B cell (primary cell): ENCODE measurements around the gene KTN1. TPM values are rescaled to one million over a fixed set of nuclear protein-coding genes. Genes with fewer than 3 reads are reported as not detected.

ENCODE experiments used
- ATAC-seq: fragments of 200-7000 bp; cut with Tn5 transposase; one replicate; pipeline ENCODE4 v1.10.0; 2021; ENCODE audit warnings: low read depth, mild to moderate bottlenecking, moderate number of reproducible peaks, moderate library complexity
- CTCF ChIA-PET: fragments of 350-600 bp; sonication (Branson Sonifier 250); formaldehyde crosslinking; loops from one replicate; lab custom pipeline; 2021; ENCODE audit warnings: antibody characterized with exemption, inconsistent platforms; lab: Charles Lee
- POLR2A ChIA-PET: fragments of 350-600 bp; sonication (Branson Sonifier 250); formaldehyde crosslinking; loops from one replicate; lab custom pipeline; 2021; ENCODE audit warnings: antibody characterized with exemption; lab: Charles Lee
- DNase-seq: peaks from one replicate; pipeline ENCODE4 v3.0.0; 2013
- H2AFZ ChIP-seq: 2 replicates; pipeline ENCODE4 v1.6.1; 2012; ENCODE audit warnings: mild to moderate bottlenecking, low read depth, low read length; ENCODE audit not compliant: insufficient read depth, poor library complexity, severe bottlenecking
- H3K27ac ChIP-seq, 2 donors: 1 replicate in 1 of 2; 2 replicates in 1 of 2; pipeline ENCODE4 v1.5.1; 2012 to 2013; ENCODE audit warnings: low read length in 2 of 2, mild to moderate bottlenecking in 2 of 2, moderate library complexity in 1 of 2
- H3K27me3 ChIP-seq, 4 experiments: fragments of 200-600 bp in 1 of 4; sonication (generic) in 1 of 4; replicated peaks in 1 of 4; 1 replicate in 2 of 4; 2 replicates in 2 of 4; pipeline versions ENCODE4 v1.6.1 to v1.7.0; 2013 to 2016; ENCODE audit warnings: low read length in 3 of 4, mild to moderate bottlenecking in 2 of 4, mixed read lengths in 1 of 4, moderate library complexity in 1 of 4; ENCODE audit not compliant: insufficient read depth in 4 of 4, control insufficient read depth in 3 of 4; ENCODE audit errors: control extremely low read depth in 1 of 4
- H3K36me3 ChIP-seq, 2 experiments: replicated peaks in 1 of 2; 1 replicate in 1 of 2; 2 replicates in 1 of 2; pipeline versions ENCODE4 v1.6.1 to v1.7.1; 2013; ENCODE audit warnings: low read length in 1 of 2; ENCODE audit not compliant: insufficient read depth in 2 of 2, control insufficient read depth in 1 of 2; ENCODE audit errors: control extremely low read depth in 1 of 2, extremely low read depth in 1 of 2
- H3K4me1 ChIP-seq, 2 donors: fragments of 200-600 bp in 1 of 2; sonication (generic) in 1 of 2; 1 replicate in 1 of 2; 2 replicates in 1 of 2; pipeline versions ENCODE4 v1.5.1 to v1.6.1; 2013 to 2017; ENCODE audit warnings: low read length in 2 of 2; ENCODE audit not compliant: control insufficient read depth in 2 of 2, insufficient read depth in 2 of 2
- H3K4me2 ChIP-seq: replicated peaks from 2 replicates; pipeline ENCODE3; 2012; ENCODE audit warnings: mild to moderate bottlenecking, low read depth, low read length; ENCODE audit not compliant: poor library complexity, severe bottlenecking
- H3K4me3 ChIP-seq, 5 experiments: fragments of 200-600 bp in 1 of 5; sonication (generic) in 1 of 5; 1 replicate in 3 of 5; 2 replicates in 2 of 5; pipeline versions ENCODE4 v1.5.1 to v1.7.0; 2011 to 2016; ENCODE audit warnings: low read length in 4 of 5, mild to moderate bottlenecking in 4 of 5, low read depth in 2 of 5, control low read depth in 1 of 5, moderate library complexity in 1 of 5; ENCODE audit not compliant: insufficient read depth in 1 of 5; ENCODE audit errors: control extremely low read depth in 1 of 5, extremely low read depth in 1 of 5
- H3K79me2 ChIP-seq: fragments of 200-600 bp; sonication (generic); one replicate; pipeline ENCODE4 v1.6.0; 2016; ENCODE audit warnings: low read length; ENCODE audit not compliant: control insufficient read depth, insufficient read depth
- H3K9ac ChIP-seq: fragments of 200-600 bp; sonication (generic); 2 replicates; pipeline ENCODE4 v1.6.1; 2017; ENCODE audit warnings: mild to moderate bottlenecking, low read length, moderate library complexity
- H3K9me3 ChIP-seq, 3 donors: one replicate each; pipeline versions ENCODE4 v1.6.1 to v1.7.1; 2013; ENCODE audit warnings: low read length in 2 of 3; ENCODE audit not compliant: control insufficient read depth in 2 of 3, insufficient read depth in 1 of 3; ENCODE audit errors: control extremely low read depth in 1 of 3
- H4K20me1 ChIP-seq: 2 replicates; pipeline ENCODE4 v1.6.0; 2012; ENCODE audit warnings: mild to moderate bottlenecking, low read length; ENCODE audit not compliant: insufficient read depth, control insufficient read depth, poor library complexity, severe bottlenecking
- H3K27ac Mint-ChIP-seq: one replicate; pipeline ENCODE4 v1.8.0; 2021; ENCODE audit warnings: mixed read lengths
- H3K27me3 Mint-ChIP-seq: one replicate; pipeline ENCODE4 v1.8.0; 2021; ENCODE audit warnings: mixed read lengths
- H3K4me1 Mint-ChIP-seq: one replicate; pipeline ENCODE4 v1.8.0; 2021; ENCODE audit warnings: mixed read lengths
- H3K4me3 Mint-ChIP-seq: one replicate; pipeline ENCODE4 v1.8.0; 2021; ENCODE audit warnings: mixed read lengths
- H3K9me3 Mint-ChIP-seq: one replicate; pipeline ENCODE4 v1.8.0; 2022; ENCODE audit warnings: mixed read lengths; ENCODE audit not compliant: insufficient read depth
- CTCF ChIP-seq: fragments of 200-600 bp; IDR thresholded peaks from one replicate; pipeline ENCODE4 v1.8.0; 2022; ENCODE audit warnings: antibody characterized with exemption, mild to moderate bottlenecking
- EZH2 ChIP-seq: IDR thresholded peaks from 2 replicates; pipeline ENCODE4 v1.6.1; 2012; ENCODE audit warnings: borderline replicate concordance, low read depth, mild to moderate bottlenecking, moderate library complexity, low read length; ENCODE audit not compliant: insufficient read depth, poor library complexity, severe bottlenecking
- WGBS: methylation state at CpG from one replicate; pipeline ENCODE4 v1.1.5; 2013; ENCODE audit warnings: missing lambda C conversion rate; ENCODE audit not compliant: insufficient coverage; 5-methylcytosine and 5-hydroxymethylcytosine counted together
- intact Hi-C: fragments of 100-400 bp; cut with micrococcal nuclease; formaldehyde crosslinking; loops from one replicate; pipeline ENCODE4 v1.10.0; 2022
- polyA plus RNA-seq: library from polyadenylated mRNA; depleted of rRNA; stranded (reverse); fragments of >200 nt; gene quantifications from 2 replicates; pipeline ENCODE4 v1.2.3, GENCODE V29; 2012
- total RNA-seq, 2 donors: library from RNA; stranded (reverse); fragments of 120-200 nt in 1 of 2; gene quantifications; 1 replicate in 1 of 2; 2 replicates in 1 of 2; pipeline versions ENCODE4 v1.2.3 to v1.2.4, GENCODE V29; 2013 to 2022

KTN1 gene
- total and polyA plus RNA-seq, 2 donors (not counting 1 experiment from before 2014, with no cell fraction given), result 25.8 to 123 TPM

DNA sequence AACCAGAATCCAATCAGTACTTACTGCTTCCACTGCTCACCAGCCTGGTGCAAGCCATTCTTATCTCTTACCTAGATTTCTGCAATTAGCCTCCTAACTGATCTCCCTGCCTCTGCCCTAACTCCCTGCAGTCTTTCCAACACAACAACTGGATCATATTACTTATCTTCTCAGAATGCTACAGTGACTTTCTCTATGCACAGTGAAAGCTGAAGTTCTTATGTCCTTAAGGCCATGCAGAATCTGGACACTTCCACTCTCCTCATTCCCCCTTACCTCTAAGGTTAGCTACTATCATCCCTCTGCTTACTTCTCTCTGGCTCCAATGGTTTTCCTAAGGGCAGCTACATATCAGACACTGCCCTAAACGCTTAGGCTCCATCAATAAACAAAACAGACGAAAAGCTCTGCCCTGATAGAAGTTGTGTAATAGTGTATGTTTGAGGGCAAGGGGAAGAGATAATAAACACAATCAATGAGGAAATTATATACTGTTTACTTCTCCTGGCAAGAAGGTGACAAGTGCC lies 4.0 kb downstream of the KTN1 start:
- no CpG with 5 or more reads among the region's 2 CpGs for whole genome bisulfite sequencing
- intact Hi-C loops, result loop anchor here (5.0 to 10.0 kb wide), 3 partner anchors 68 to 1683 kb away; partner anchors contain the start of genes AP5M1, ATG14 and EXOC5
- no peaks in the 10 kb centered on the region for H3K27me3 ChIP-seq
- peaks cover 34 to 42% of the 10 kb centered on the region in 2 donors for H3K4me1 ChIP-seq
- Mint-ChIP-seq H3K4me3 (no peak overlapping the region), H3K4me1 (peaks cover 55% of the 10 kb centered on the region), H3K9me3 (no peaks in the 10 kb centered on the region), H3K27me3 (no peaks in the 10 kb centered on the region), H3K27ac (no peak overlapping the region)
- no peak overlapping the region for H3K27ac ChIP-seq
- ChIA-PET POLR2A (no interaction called here), CTCF (interaction anchor here (1.2 to 1.7 kb wide), 2 partner anchors 10 to 20 kb away, joined by 3 to 4 read pairs; no protein-coding TSS in a partner anchor)
- no peak overlapping the region for H3K9ac ChIP-seq
- ATAC-seq, result no peak
- H3K9me3 ChIP-seq, result no peaks in the 10 kb centered on the region
- H3K79me2 ChIP-seq, result peaks cover 89% of the 10 kb centered on the region
- peaks cover 65% of the 10 kb centered on the region for H4K20me1 ChIP-seq
- no peak overlapping the region for H2AFZ ChIP-seq
- no peak for TF ChIP-seq EZH2
- TF ChIP-seq CTCF, result no peak
- H3K4me2 ChIP-seq, result peak overlapping the region; percentile 94
- no peak overlapping the region for H3K4me3 ChIP-seq
- no peaks in the 10 kb centered on the region for H3K36me3 ChIP-seq
- no peak for DNase-seq

DNA sequence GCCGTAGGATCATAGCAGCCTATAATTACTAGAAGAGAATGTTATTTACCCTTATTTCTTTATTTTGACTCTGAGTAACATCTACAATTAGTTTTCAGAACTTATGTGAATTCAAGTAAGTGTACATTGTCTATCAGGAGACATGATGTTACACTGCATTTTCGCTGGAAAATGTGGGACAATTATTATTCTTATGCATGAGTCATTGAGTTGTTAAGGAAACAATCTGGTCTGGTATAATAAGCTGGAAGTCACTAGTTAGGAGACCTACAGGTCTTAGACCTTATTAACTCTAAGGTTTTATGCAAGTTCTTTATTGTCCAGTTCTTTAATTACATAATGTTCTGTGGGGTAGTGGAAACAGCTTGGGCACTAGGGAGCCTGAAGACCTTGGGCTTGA lies 5.8 kb downstream of the KTN1 start:
- peaks cover 0 to 5% (median 0%) of the 10 kb centered on the region in 3 donors for H3K9me3 ChIP-seq
- no peak overlapping the region for H3K4me3 ChIP-seq
- no peak overlapping the region for H3K9ac ChIP-seq
- peaks cover 64% of the 10 kb centered on the region for H4K20me1 ChIP-seq
- POLR2A ChIA-PET, result no interaction called here
- 100% methylated on average over 1 of the region's 2 CpGs for WGBS
- no peak overlapping the region for H2AFZ ChIP-seq
- peaks cover 95% of the 10 kb centered on the region for H3K79me2 ChIP-seq
- H3K4me3 Mint-ChIP-seq, result no peak overlapping the region
- no peak for DNase-seq
- CTCF ChIA-PET, result no interaction called here
- peaks cover 56% of the 10 kb centered on the region for H3K4me1 Mint-ChIP-seq
- TF ChIP-seq CTCF (no peak), EZH2 (no peak)
- intact Hi-C loops, result loop anchor here (10.0 kb wide), 1 partner anchor 171 kb away; the partner anchor contains the start of gene ATG14
- H3K27ac ChIP-seq, result no peak overlapping the region
- no peak overlapping the region for H3K4me2 ChIP-seq
- H3K9me3 Mint-ChIP-seq, result no peaks in the 10 kb centered on the region
- H3K27ac Mint-ChIP-seq, result no peak overlapping the region
- no peak for ATAC-seq
- no peaks in the 10 kb centered on the region for H3K36me3 ChIP-seq
- peaks cover 26 to 38% of the 10 kb centered on the region in 2 donors for H3K4me1 ChIP-seq
- H3K27me3 ChIP-seq, result no peaks in the 10 kb centered on the region
- no peaks in the 10 kb centered on the region for H3K27me3 Mint-ChIP-seq
